HG02870 (cell line): ENCODE data around the gene KCNQ2.

Experiments
- ATAC-seq: cut with Tn5 transposase; IDR thresholded peaks from one replicate; pipeline ENCODE4 v1.9.1; 2021; ENCODE audit warnings: mild to moderate bottlenecking, moderate library complexity; ENCODE audit not compliant: unreplicated experiment

KCNQ2 gene

DNA sequence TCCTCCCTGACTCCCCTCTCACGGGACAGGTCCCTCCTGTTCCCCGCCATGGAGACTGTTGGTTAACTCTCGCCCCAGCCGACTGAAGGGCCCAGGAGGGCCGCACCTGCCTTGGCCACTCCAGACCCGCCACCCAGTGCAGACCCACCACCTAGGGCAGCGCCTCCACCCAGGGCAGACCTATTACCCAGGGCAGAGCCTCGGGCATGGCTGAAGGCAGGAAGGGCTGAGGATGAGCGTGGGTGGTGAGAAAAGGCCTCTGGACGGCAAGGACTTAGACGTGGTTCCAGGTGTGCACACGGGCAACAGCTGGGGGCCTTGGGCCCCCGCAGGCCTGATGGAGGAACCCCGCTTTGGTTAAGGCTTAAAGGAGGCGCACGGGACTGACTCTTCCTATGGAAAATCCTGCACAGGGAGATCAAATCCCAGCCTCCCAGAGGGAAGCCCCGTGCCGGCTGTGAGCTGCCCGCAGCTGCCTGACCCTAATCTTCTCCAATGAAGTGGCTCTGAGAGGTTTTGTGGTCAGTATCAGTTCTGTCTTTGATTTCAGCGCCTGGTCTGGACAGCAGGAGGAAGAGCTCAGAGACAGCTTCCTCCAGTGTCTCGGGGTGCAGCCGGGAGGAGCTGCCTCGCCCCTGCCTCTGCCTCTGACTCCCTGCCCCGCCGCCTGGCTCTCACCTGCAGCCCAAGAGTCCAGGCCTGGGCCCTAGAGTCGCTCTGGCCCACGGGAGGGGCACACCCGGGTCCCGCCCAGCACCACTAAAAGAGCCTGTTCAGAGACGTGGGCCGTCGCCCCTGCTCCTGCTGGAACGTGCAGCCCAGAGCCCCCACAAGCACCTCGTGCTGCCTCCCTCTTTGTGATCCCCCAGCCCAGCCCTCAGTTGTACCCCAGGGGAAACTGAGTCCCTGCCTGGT lies 99.2 kb downstream of the KCNQ2 start:
- no peak for ATAC-seq

DNA sequence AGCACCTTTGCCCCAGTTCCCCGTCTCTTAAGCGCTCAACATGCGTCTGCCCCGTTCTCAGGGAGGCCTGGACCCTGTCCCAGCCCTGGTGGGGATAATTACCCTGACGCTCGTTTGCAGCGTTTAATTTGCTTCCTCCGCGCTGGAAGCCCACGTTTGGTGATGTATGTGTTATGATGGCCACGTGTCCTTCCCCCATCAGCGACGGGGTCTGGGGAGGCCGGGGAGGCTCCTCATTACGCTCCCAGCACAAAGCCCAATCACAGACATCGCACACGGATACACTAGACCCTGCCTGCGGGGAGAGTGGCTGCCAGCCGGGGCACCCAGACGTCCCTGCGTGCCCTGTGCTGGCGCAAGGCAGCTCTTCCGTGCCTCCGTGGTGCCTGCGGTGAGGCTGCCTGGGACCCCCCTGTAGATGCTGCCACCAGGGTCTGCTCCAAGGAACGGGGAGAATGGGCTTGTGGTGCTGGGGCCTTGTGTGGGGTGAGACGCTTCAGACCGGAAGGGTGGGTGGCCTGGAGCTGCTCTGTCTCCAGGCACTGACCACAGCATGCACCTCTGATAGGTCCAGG lies 101.1 kb downstream of the KCNQ2 start:
- ATAC-seq: no peak

DNA sequence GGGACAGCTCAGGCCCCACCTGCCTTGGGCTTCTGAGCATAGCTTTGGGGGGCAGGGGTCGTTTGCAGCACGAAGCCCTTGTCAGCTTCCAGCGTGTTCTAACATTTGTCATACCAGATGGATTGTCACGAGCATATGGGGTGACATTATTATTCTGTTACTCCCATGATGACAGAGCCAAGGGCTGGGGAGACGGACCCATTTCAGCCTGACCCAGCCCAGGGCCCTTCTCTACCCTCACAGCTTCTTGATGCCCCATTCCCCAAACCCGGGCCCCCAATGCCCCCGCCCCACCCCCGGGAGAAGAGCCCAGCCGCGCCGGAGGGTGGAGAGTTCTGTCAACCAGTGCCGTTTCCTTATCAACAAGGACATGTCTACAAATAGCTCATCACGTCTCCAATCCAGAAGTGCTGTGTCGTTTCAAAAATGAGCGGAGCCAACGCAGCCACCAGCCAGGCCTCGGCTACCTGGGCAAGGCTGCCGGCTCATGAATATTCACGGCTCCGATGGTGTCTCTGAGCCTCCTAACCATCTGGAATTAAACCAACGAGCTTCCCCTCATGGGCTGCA lies 101.8 kb downstream of the KCNQ2 start:
- no peak for ATAC-seq

DNA sequence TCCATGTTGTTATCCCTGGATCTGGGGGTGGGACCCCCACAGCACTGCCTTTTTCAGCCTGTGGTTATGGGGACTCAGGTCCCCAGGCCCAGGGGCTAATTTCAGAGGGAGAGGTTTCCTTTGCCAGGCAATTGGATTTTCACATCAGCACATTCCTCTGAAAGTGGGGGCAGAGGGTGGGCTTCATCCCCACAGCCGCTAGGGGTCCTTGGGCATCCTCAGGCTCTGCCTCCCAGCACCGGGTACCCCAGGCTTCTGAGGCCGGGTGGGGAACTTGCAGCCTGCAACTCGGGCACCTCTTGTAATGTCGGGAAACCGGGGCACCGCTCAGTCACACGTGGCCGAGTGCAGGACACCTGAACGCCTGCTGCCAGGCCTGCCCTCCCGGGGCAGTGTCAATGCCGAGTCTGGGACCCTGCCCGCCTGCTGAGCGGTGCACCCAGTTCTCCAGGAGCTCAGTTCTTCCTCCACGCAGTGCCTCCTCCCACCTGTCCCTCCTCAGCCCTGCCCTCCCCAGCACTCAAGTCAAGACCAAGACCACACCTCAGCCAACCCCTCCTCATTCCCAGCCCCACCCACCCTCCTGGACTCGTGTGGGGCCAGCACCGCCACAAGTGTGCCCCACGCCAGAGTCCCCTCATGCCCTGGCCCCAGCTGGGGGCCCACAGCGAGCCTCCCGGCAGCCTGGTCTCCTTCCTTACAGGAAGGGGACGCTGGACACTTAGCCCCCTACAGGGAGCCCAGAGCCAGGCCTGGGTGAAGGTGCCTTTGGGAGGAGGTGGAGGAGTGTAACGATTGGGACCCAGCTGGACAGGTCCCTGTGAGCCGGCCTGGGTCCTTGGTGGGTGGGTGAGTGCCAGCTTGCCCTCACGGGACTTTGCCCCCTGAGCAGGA lies 102.5 kb downstream of the KCNQ2 start:
- ATAC-seq: no peak

DNA sequence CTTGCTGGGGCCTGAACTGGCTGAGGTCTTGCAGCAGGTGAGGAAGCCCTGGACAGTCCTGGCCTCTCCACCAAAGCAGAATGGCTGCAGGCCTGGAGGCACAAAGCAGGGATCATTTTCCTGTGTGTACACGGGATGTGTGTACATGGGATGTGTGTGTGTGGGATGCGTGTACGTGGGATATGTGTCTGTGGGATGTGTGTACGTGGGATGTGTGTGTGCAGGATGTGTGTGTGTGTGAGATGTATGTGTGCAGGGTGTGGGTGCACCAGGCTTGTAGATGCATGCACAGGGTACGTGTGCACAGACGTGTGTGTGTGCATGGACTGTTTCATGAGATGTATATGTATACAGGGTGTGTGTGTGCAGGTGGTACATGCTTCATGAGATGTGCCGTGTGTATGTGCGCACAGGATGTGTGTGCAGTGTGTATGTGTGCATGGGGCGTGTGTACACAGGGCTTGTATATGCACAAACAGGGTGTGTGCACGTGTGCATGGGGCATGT lies 103.4 kb downstream of the KCNQ2 start:
- ATAC-seq: no peak

DNA sequence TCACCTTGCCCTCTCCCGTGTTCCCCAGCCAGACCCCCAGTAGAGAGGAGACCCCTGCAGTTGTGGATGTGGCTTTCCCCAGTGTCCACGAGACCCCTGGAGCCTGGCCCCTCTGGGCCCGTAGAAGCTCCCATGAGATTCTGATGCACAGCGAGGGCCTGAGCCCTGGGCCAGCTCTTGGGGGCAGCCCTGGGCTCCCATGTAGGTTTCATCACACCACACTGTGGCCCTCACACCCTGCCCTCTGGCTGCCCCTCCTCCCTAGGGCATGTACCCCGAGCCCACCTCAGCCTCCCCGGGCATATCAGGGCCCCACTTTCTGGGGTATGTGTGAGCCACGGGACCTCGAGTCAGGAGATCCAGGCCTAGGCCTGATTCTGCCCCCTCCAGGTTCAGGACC lies 104.3 kb downstream of the KCNQ2 start:
- no peak for ATAC-seq

DNA sequence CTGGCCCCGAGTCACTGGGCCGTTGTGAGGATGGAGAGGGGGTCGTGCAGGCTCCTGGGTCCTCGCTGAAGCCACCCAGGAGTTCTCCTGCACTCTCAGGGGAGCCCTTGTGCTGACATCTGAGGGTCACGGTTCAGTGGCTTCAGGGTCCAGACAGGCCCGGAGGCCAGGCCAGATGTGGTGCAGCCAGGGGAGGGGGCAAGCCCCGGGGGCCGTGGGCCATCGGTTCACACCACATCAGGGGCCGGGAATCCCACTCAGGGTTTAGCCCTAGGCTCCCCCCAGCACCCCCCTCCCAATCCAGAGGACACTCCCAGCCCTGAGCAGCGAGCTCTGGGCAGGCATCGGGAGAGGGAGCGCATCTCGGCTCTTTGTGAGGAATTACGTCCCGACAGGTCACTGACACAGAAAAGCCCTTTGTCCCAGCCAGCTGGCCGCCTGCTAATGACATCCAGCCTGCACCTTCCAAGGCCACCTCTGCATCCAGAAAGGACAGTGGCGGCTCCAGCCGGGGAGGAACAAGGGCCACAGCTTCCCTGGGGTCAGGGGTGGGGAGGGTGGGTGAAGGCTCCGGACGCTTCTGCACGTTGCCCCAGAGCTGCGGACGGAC lies 104.9 kb downstream of the KCNQ2 start:
- ATAC-seq: no peak

DNA sequence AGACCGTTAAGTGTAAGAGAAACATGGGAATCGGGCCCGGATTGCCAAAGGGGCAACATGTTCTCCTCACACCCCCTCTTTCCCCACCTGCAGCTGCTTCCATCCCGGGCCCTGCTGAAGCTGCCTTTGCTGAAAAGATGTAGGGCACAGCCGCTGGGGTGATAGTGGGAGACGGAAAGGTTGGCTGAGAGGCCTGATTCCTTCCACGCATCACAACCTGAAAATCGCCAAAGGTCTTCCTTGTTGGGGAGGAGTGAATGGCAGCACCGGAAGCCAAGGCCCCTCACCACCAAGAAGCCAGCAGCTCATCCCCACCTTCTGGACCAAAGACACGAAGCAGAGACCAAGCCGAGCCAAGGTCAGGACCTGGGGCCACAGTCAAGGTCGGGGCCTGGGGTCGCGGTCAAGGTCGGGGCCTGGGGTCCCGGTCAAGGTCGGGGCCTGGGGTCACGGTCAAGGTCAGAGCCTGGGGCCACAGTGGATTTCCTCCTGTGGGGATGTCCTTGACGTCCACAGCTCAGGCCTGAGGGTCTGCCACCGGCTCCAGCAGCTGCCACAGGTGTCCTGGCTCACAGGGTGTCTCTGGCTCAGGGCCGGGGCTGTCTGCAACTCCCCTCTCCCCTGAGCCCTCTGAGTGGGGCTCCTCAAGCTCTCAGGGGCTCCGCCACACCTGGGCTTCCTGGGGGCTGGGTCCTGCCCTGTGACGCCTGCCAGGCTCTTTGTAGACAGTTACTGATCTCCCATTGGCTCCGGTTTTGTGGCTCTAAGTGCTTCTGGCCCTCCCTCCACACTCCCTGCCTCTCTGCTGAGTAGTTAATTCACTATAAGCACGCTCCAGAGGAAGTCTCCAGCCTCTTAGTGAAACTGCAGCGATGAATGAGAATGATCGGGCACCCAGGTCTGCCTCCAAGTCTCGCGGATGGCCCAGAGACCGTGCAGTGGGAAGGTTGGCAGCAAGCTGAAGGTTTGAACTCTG lies 105.8 kb downstream of the KCNQ2 start:
- ATAC-seq: no peak

DNA sequence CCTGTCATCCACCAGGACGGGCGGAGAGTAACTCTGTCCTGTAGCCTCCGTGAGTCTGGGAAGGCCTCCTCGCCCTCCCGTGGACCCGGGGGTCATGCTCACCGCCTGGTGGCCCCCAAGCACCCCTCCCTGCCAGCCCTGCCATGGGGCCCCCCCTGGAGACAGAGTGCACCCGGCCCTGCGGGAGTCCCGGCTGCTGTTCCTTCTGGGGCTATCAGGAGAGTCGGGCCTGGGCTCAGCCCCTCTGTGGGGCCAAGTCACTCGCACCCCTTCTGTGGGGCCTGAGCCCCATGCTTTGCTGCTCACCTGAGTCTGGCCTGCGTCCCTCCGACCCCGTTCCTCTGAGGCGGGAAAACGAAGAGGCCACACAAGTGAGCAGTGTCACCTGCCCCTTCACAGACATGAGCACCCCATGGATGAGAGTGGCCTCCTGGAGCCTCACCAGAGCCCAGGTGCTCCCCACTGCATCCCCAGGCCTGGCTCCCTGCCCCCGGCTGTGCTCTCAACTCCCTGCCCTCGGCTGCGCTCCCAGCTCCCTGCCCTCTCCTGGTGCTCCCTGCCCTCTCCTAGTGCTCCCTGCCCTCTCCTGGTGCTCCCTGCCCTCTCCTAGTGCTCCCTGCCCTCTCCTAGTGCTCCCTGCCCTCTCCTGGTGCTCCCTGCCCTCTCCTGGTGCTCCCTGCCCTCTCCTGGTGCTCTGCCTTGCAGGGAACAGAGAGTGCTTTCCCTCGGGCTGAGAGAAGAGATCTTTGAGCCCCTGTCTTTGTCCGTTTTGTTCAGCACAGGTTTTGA lies 106.7 kb downstream of the KCNQ2 start:
- ATAC-seq: no peak

DNA sequence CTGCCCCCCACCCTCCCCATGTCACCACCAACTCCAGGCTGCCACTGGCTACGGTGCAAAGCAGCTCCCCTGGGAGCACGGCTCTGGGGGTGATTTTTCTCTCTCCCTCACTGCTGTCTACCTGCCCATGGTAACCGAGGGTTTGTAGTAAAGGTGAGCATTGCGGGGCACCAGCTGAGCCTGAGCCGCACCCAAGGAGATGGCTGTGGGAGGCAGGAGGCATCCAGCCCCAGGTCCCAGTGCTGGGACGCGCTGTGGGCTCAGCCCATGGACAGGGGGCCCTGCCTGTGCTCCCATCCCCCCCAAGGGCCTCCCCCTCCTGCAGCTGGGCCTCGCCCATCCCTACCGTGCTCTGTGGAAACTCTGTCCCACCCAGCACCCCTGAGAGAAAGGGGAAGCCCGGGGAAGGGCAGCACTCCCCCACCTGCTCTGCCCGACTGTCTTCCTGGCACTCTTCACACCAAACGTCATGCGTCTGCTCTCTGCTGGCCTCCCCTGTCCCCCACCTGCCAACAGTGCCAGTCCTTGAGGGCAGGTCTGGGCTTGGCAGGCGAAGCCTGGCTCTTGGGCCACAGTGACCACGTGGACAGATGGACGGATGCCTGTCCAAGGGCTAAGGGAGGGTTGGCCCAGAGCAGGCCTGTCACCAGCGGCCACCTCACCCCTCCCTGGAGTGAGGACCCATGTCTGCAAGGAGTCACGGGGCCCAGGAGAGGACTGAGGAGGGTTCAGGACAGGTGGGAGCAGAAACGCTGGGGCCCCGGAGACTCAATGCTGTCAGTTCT lies 107.5 kb downstream of the KCNQ2 start:
- ATAC-seq: no peak

DNA sequence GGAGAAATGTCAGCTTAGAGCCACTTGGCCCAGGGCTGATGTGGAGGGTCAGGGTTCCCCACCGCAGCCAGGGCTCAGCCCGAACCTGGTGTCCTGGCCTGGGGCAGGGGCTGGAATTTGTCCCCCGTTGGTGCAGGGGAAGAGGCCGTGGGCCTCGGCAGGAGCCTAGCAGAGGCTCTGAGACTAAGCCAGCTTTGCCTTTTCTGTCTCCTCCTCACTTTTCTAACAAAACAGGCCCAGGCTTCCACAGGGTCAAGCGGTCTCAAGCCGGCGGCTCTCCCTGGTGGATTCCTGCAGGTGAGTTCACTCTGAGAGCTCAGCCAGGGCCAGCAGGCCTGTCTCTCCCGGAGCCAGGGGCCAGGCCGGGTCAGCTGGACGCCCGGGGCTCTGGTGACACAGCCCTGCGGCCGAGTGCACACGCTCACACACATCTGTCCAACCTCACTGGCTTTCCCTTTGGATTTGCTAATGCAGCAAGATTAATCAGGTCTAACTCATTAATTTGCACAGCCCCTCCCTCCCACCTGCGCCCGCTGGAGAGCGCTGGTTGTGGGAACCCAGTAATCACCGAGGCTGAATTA lies 108.4 kb downstream of the KCNQ2 start:
- no peak for ATAC-seq

DNA sequence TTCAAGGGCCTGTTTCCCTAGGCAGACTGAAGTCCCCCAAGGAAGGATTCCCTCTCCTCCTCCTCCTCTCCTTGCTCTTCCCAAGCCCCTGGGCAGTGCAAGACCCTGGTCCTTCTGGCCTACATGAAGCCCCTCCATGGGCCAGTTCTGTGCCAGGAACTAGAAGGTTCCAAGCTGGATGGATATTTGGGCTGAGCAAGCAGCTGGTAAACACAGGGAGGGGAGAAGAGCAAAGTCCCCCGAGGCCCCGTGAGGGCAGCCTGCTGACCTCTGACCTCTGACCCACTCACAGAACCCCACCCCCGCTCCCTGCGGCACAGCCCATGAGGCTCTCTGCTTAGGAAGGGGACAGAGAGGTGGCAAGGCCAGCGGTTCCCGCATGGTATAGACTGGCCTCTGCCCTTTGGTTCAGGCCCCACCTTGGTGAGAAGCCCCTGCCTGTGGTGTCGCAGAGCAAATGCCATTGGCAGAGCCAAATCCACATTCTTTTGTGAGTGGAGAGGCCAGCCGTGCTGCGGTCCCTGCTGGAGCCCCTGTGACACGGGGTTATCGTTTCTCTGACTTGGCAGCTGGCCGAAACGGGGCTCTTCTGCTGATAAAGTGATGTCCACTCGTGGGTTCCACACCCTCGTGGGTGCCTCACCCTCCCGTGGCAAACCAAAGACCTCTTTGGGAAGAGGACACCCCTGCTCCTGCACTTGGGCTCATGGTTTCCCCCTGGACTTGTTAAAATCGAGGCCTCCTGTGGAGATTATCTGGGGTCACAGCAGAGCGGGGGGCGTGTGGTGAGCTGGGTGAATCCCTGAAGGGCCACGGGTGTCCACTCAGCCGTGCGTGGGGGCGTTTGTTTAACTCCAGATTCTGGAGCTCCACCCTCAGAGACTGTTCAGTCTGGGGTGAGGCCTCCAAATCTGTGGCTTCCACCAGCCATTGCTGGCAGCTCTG lies 109.2 kb downstream of the KCNQ2 start:
- no peak for ATAC-seq

DNA sequence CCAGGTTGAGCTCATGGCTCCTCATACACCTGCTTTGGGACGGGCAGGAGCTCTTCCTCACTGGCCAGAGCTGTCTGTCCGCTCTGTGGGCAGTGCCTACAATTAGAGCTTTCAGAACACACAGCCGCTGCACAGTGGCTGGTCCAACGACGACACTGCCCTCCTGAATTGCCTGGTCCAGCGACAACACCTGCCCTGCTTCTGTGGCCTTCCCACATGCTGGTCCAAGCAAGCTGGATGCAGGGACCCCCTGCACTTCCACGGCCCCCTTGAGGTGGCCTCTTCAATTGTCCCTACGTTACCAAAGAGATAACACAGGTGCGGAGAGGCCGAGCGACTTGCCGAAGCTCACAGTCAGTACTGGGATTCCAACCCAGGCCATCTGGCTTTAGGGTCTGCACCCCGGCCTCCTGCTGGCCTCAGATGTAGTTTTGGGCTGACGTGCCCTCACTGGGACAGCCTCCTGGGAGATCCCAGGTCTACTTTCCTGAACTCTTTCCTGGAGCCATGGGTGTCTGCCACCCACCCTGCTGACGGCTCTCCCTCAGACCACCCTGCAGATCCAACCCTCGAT lies 109.9 kb downstream of the KCNQ2 start:
- no peak for ATAC-seq

DNA sequence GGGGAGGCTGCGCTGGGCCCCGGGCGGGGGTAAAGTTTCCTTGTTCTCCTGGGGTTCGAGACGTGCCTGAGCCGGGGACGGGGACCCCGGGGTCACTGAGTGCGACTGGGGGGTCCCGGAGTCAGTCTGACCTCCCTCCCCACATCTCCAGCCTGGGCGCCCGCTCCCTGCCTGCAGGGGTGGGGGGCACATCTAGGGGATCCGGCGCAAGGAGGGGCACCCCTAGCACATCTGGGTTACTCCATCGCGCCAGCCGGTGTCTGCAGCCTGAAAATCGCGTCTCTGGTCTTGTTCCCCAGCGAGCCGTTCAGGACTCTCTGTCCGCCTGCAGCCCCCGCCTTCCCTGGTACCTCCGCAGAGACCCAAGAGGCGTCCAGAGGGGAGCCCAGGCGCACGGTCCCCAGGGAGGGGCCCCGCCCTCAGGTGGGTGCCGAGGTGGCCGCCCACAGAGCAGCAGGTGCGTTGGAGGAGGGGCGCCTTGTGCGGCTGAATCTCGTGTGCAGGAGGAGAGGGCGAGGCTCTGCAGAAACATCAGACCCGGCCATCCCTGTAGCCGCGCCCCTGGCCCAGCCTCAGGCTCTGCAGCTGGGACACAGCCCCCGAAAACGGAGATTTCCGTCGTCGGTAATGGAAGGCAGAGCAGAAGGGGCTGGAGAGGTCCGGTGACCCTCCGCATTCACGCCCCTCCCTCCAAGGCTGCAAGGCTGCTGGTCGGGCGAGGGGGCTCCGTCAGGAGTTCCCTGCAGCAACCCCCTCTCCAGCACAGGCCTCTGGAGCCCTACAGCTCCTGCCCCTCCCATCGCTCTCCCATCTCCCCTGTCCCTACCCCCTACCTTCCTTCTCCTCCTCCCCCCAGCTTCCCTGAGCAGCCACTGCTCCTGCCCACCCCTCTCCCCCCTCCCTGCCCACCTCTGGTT lies 110.7 kb downstream of the KCNQ2 start:
- no peak for ATAC-seq
